A549 (cell line): Measurements from ENCODE around the gene SLC2A10.

Experiments used
- FOSL2 ChIP-seq, 2 experiments: fragments of 450-650 bp in 1 of 2; fragments of >200 bp in 1 of 2; sonication (Bioruptor Twin) in 1 of 2; formaldehyde crosslinking; IDR thresholded peaks; 2 replicates each; pipeline versions ENCODE4 v1.5.0 to v1.6.1; 2016 to 2020; ENCODE audit warnings: mild to moderate bottlenecking in 1 of 2, moderate library complexity in 1 of 2
- PBX3 ChIP-seq: IDR thresholded peaks from 2 replicates; pipeline ENCODE4 v1.6.1; 2012

- TF ChIP-seq FOSL2 (IDR thresholded peaks at IDR 0.05) (no peak), FOSL2 (CRISPR knock-in tag; IDR thresholded peaks at IDR 0.05) (no peak), PBX3 (no peak)
These were observed 56.2 kb downstream of the SLC2A10 start for GRCh38 chr20:46765506-46766120.
